Astrocyte (in vitro differentiated cells and primary cell): ENCODE measurements around the gene CLEC4C.
"Not testable (repeated sequence)": the region's sequence is repeated elsewhere in the genome, so short reads cannot be mapped to it uniquely, and the experiment has no call there.

Experiments used
- CTCF ChIP-seq: IDR thresholded peaks from 2 replicates; pipeline ENCODE4 v1.5.1; 2011; ENCODE audit warnings: low read depth, mild to moderate bottlenecking, inconsistent platforms, low read length, moderate library complexity; ENCODE audit not compliant: insufficient read depth
- EZH2 ChIP-seq: IDR thresholded peaks from 2 replicates; pipeline ENCODE4 v1.6.1; 2012; ENCODE audit warnings: mild to moderate bottlenecking, low read length, inconsistent platforms; ENCODE audit not compliant: insufficient read depth

- TF ChIP-seq CTCF, EZH2: not testable (repeated sequence)
Measured at GRCh38 chr12:7751941-7752922, 5.1 kb upstream of the CLEC4C start.
